ENCODE measurements around the gene IFNG-AS1.
A peak's percentile ranks its signal among the peaks of the same experiment; 100 is the strongest.

IFNG-AS1 gene

GRCh38 chr12:68037616-68038255 lies 48.5 kb downstream of the IFNG-AS1 start:
- DNase-seq (ENCODE audit: low spot score): no peak

- DNase-seq (ENCODE audit: low spot score): no peak
Observed at GRCh38 chr12:68038650-68039049, 49.4 kb downstream of the IFNG-AS1 start.

GRCh38 chr12:68040450-68041075 lies 51.3 kb downstream of the IFNG-AS1 start:
- peak; percentile 63 for DNase-seq (ENCODE audit: low spot score)

- no peak for DNase-seq (ENCODE audit: low spot score)
Observed at GRCh38 chr12:68042212-68042699, 53.0 kb downstream of the IFNG-AS1 start.

- DNase-seq (ENCODE audit: low spot score): no peak
Observed at GRCh38 chr12:68043435-68043834, 54.2 kb downstream of the IFNG-AS1 start.

- no peak for DNase-seq (ENCODE audit: low spot score)
Observed at GRCh38 chr12:68048648-68049297, 59.5 kb downstream of the IFNG-AS1 start.

GRCh38 chr12:68056300-68056699 lies 67.1 kb downstream of the IFNG-AS1 start:
- DNase-seq (ENCODE audit: low spot score): no peak

GRCh38 chr12:68063900-68064590 lies 74.8 kb downstream of the IFNG-AS1 start:
- DNase-seq (ENCODE audit: low spot score): no peak

- no peak for DNase-seq (ENCODE audit: low spot score)
Observed at GRCh38 chr12:68065163-68065562, 75.9 kb downstream of the IFNG-AS1 start.

GRCh38 chr12:68065687-68066086 lies 76.4 kb downstream of the IFNG-AS1 start:
- DNase-seq (ENCODE audit: low spot score): no peak

GRCh38 chr12:68067762-68068376 lies 78.6 kb downstream of the IFNG-AS1 start:
- DNase-seq (ENCODE audit: low spot score): no peak

- DNase-seq (ENCODE audit: low spot score): no peak
Observed at GRCh38 chr12:68069275-68069674, 80.0 kb downstream of the IFNG-AS1 start.
